Astrocyte of the cerebellum (primary cell): Measurements from ENCODE around the gene ARSI.

Experiments used
- DNase-seq: peaks from one replicate; pipeline ENCODE4 v3.0.0-alpha.2; 2011; ENCODE audit warnings: low read depth
- H3K4me3 ChIP-seq: 2 replicates; pipeline ENCODE4 v1.5.1; 2011; ENCODE audit warnings: mild to moderate bottlenecking, low read depth, low read length, moderate library complexity
- in situ Hi-C: cut with HindIII; loops from 2 replicates; pipeline ENCODE4 v1.10.0; 2017; ENCODE audit warnings: low sequenced_read_pairs
- TF ChIP-seq, protein P1 (sequence below): IDR thresholded peaks from 2 replicates; pipeline ENCODE4 v1.5.1; 2012; ENCODE audit warnings: low read length, low read depth, moderate library complexity, mild to moderate bottlenecking; ENCODE audit errors: missing control alignments

ARSI gene

GRCh38 chr5:150345716-150346115, 43.0 kb upstream of the ARSI start:
- no peak for DNase-seq
- in situ Hi-C loops, result no loop called here
- TF ChIP-seq, protein P1, sequence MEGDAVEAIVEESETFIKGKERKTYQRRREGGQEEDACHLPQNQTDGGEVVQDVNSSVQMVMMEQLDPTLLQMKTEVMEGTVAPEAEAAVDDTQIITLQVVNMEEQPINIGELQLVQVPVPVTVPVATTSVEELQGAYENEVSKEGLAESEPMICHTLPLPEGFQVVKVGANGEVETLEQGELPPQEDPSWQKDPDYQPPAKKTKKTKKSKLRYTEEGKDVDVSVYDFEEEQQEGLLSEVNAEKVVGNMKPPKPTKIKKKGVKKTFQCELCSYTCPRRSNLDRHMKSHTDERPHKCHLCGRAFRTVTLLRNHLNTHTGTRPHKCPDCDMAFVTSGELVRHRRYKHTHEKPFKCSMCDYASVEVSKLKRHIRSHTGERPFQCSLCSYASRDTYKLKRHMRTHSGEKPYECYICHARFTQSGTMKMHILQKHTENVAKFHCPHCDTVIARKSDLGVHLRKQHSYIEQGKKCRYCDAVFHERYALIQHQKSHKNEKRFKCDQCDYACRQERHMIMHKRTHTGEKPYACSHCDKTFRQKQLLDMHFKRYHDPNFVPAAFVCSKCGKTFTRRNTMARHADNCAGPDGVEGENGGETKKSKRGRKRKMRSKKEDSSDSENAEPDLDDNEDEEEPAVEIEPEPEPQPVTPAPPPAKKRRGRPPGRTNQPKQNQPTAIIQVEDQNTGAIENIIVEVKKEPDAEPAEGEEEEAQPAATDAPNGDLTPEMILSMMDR, result no peak
- no peak overlapping the region for H3K4me3 ChIP-seq

DNA sequence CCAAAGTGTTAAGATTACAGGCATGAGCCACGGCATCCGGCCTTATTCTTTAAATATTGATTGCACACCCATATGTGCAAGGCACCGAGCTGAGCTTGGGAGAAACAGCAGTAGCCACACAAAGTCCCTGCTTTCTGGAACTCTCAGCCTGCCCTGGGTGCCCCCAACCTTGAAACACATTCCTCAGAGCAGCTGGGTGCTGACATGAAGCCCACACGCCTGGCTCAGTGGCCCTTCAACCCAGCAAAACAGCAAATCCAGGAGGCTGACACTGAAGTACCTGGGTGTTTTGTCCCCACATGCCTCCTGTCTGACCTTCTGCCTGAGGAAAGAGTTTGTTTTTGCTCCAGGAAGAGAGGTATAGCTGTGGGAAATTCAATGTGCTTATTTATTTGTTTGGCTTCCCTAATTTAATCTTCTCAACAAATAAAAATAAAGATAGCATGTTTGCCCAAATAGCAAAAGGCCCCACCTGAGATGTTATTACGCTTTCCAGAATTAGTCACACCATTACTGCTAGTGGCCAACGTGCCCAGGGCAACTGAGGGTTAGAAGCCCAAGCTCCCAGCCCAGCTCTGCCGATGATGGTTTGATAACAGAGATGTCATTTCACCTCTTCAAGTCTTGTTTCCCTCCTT, 41.4 kb upstream of the ARSI start:
- in situ Hi-C loops, result no loop called here
- no peak overlapping the region for H3K4me3 ChIP-seq
- no peak for DNase-seq
- TF ChIP-seq, protein P1, result no peak

DNA sequence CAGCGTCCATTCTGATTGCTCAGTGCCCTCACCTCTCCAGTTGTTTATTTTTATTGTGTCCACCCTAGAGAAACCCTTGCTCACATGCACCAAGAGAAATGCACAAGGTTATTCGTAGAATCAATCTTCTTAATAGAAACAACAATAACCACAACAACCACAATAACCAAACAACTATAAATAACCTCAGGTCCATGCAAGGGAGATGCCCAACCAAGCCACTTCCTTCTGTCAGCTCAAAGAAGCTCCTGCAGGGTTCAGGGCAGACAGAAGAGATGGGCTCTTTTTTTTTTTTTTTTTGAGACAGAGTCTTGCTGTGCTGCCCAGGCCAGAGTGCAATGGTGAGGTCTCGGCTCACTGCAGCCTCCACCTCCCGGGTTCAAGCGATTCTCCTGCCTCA, 39.9 kb upstream of the ARSI start:
- DNase-seq, result no peak
- no peak overlapping the region for H3K4me3 ChIP-seq
- in situ Hi-C loops, result no loop called here
- TF ChIP-seq, protein P1, result no peak

GRCh38 chr5:150341989-150342388, 39.3 kb upstream of the ARSI start:
- in situ Hi-C loops, result no loop called here
- TF ChIP-seq, protein P1, result no peak
- no peak overlapping the region for H3K4me3 ChIP-seq
- no peak for DNase-seq

DNA sequence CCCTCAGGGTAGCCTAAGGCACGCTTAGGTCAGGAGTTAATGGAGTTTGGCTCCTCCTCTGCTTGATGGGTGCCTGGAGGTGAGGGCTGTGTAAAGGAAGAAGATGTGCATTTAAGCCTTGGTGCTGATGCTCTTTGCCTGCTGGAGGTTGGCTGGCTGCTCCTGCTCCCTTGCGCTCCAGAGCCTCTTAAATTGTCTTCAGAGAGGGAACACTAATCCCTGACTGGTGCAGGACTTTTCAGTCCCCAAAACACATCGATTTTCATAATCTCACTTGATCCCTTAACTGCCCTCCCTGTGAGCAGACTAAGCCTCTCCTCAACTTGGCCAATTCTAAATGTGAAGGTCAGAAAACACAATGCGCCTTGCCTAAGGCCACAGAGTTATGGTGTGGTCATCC, 38.6 kb upstream of the ARSI start:
- in situ Hi-C loops, result no loop called here
- DNase-seq, result no peak
- TF ChIP-seq, protein P1, result no peak
- H3K4me3 ChIP-seq, result no peak overlapping the region

DNA sequence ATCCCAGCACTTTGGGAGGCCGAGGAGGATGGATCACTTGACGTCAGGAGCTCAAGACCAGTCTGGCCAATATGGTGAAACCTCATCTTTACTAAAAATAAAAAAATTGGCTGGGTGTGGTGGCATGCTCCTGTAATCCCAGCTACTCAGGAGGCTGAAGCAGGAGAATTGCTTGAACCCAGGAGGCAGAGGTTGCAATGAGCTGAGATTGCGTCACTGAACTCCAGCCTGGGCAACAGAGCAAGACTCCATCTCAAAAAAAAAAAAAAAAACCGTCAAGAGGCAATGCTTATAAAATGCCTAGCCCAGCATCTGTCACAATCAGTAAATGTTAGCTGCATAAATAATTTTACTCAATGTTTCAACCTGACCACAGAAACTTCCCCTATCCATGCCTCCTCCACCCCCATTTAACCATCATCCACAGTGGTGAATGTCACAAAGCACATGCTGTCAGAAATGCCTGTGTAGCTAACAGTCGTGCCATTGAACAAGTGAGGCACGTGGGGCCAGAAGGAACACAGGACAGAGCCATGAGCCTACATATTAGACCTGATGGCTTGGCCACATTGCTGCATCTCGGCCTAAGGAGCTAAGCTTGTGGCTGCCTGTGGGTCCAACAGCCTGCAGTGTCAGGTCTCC, 38.0 kb upstream of the ARSI start:
- in situ Hi-C loops, result no loop called here
- no peak for DNase-seq
- TF ChIP-seq, protein P1, result no peak
- H3K4me3 ChIP-seq, result no peak overlapping the region

- TF ChIP-seq, protein P1, result no peak
- in situ Hi-C loops, result no loop called here
- no peak for DNase-seq
- H3K4me3 ChIP-seq, result no peak overlapping the region
These were observed 37.1 kb upstream of the ARSI start for GRCh38 chr5:150339841-150340240.
